IMR-90 (cell line): ENCODE measurements around the gene FOXN3. TPM values are rescaled to one million over a fixed set of nuclear protein-coding genes. Genes with fewer than 3 reads are reported as not detected.

Experiments
- ATAC-seq: fragments of 200-7000 bp; cut with Tn5 transposase; 2 replicates; pipeline ENCODE4 v1.9.1; 2020; ENCODE audit warnings: low read depth, mild to moderate bottlenecking, moderate library complexity
- BruUV-seq: library from RNA; stranded (reverse); fragments of 400-500 nt; replicated peaks from 2 replicates; lab custom pipeline; 2021; lab: Mats Ljungman, UMichigan
- CTCF ChIA-PET: fragments of 300-600 bp; formaldehyde crosslinking; extraction: SDS; loops from one replicate; lab custom pipeline; 2021; ENCODE audit warnings: antibody characterized with exemption; lab: Yijun Ruan, JAX
- POLR2A ChIA-PET: fragments of 300-600 bp; sonication (Branson Sonifier 250); formaldehyde crosslinking; loops from one replicate; lab custom pipeline; 2022; ENCODE audit warnings: antibody characterized with exemption; ENCODE audit not compliant: unreplicated experiment; lab: Charles Lee
- DNase-seq: peaks from one replicate; pipeline ENCODE4 v3.0.0; 2013
- H2AFZ ChIP-seq: replicated peaks from 2 replicates; pipeline ENCODE3; 2013; ENCODE audit warnings: low read length, mild to moderate bottlenecking; ENCODE audit not compliant: poor library complexity
- H2AK5ac ChIP-seq: 2 replicates; pipeline ENCODE4 v1.6.1; 2013; ENCODE audit warnings: low read depth, low read length, inconsistent platforms
- H2AK9ac ChIP-seq: replicated peaks from 2 replicates; pipeline ENCODE3; 2013; ENCODE audit warnings: mild to moderate bottlenecking, low read depth, low read length, moderate library complexity; ENCODE audit not compliant: poor library complexity
- H2BK120ac ChIP-seq: 2 replicates; pipeline ENCODE4 v1.6.1; 2013; ENCODE audit warnings: low read depth, low read length, inconsistent platforms
- H2BK15ac ChIP-seq: 3 replicates; pipeline ENCODE4 v1.6.1; 2013; ENCODE audit warnings: low read depth, low read length, inconsistent platforms
- H2BK20ac ChIP-seq: 2 replicates; pipeline ENCODE4 v1.6.1; 2013; ENCODE audit warnings: low read depth, mild to moderate bottlenecking, inconsistent platforms, low read length, moderate library complexity
- H2BK5ac ChIP-seq: 2 replicates; pipeline ENCODE4 v1.6.1; 2013; ENCODE audit warnings: mild to moderate bottlenecking, low read depth, low read length, inconsistent platforms; ENCODE audit not compliant: poor library complexity, severe bottlenecking
- H3K14ac ChIP-seq: replicated peaks from 2 replicates; pipeline ENCODE4 v1.6.1; 2013; ENCODE audit warnings: low read depth, low read length, inconsistent platforms
- H3K18ac ChIP-seq: 2 replicates; pipeline ENCODE4 v1.6.1; 2013; ENCODE audit warnings: low read depth, low read length, control low read depth
- H3K23ac ChIP-seq: 2 replicates; pipeline ENCODE4 v1.6.1; 2013; ENCODE audit warnings: low read depth, low read length, inconsistent platforms
- H3K27ac ChIP-seq: 2 replicates; pipeline ENCODE4 v1.5.1; 2013; ENCODE audit warnings: mild to moderate bottlenecking, control low read depth, low read length; ENCODE audit not compliant: insufficient read depth
- H3K27me3 ChIP-seq: 2 replicates; pipeline ENCODE4 v1.6.1; 2013; ENCODE audit warnings: low read length; ENCODE audit not compliant: control insufficient read depth, insufficient read depth
- H3K36me3 ChIP-seq: 2 replicates; pipeline ENCODE4 v1.6.1; 2013; ENCODE audit warnings: low read length, mixed read lengths; ENCODE audit not compliant: control insufficient read depth, insufficient read depth
- H3K4ac ChIP-seq: 2 replicates; pipeline ENCODE4 v1.6.1; 2013; ENCODE audit warnings: low read depth, low read length, inconsistent platforms
- H3K4me1 ChIP-seq: 2 replicates; pipeline ENCODE4 v1.6.1; 2013; ENCODE audit warnings: low read length, mixed read lengths; ENCODE audit not compliant: control insufficient read depth, insufficient read depth
- H3K4me2 ChIP-seq: 2 replicates; pipeline ENCODE4 v1.6.1; 2013; ENCODE audit warnings: low read depth, mild to moderate bottlenecking, control low read depth, low read length, moderate library complexity
- H3K4me3 ChIP-seq: 2 replicates; pipeline ENCODE4 v1.5.1; 2013; ENCODE audit warnings: low read depth, mild to moderate bottlenecking, control low read depth, low read length, moderate library complexity; ENCODE audit not compliant: insufficient read depth
- H3K56ac ChIP-seq: 2 replicates; pipeline ENCODE4 v1.6.1; 2013; ENCODE audit warnings: low read length, inconsistent platforms; ENCODE audit not compliant: insufficient read depth; ENCODE audit errors: extremely low read depth
- H3K79me1 ChIP-seq, 2 experiments: 2 replicates each; pipeline ENCODE4 v1.6.1; 2013; ENCODE audit warnings: low read length in 2 of 2, inconsistent platforms in 1 of 2, low read depth in 1 of 2
- H3K9ac ChIP-seq: 2 replicates; pipeline ENCODE4 v1.6.1; 2013; ENCODE audit warnings: low read depth, low read length, control low read depth
- H3K9me1 ChIP-seq: 2 replicates; pipeline ENCODE4 v1.6.1; 2013; ENCODE audit warnings: low read length, inconsistent platforms; ENCODE audit not compliant: insufficient read depth
- H3K9me3 ChIP-seq: 2 replicates; pipeline ENCODE4 v1.6.1; 2013; ENCODE audit warnings: low read length; ENCODE audit not compliant: control insufficient read depth, insufficient read depth
- H4K20me1 ChIP-seq: 2 replicates; pipeline ENCODE4 v1.6.1; 2013; ENCODE audit warnings: low read length, inconsistent platforms; ENCODE audit not compliant: insufficient read depth
- H4K5ac ChIP-seq: 2 replicates; pipeline ENCODE4 v1.6.1; 2013; ENCODE audit warnings: mild to moderate bottlenecking, low read depth, low read length, control low read depth
- H4K8ac ChIP-seq, 2 experiments: 2 replicates each; pipeline ENCODE4 v1.6.1; 2013; ENCODE audit warnings: low read depth in 2 of 2, low read length in 2 of 2, control low read depth in 1 of 2, inconsistent platforms in 1 of 2
- H4K91ac ChIP-seq: 2 replicates; pipeline ENCODE4 v1.6.1; 2013; ENCODE audit warnings: low read depth, low read length, inconsistent platforms; ENCODE audit not compliant: insufficient read depth
- BHLHE40 ChIP-seq: fragments of 150-350 bp; IDR thresholded peaks from 2 replicates; pipeline ENCODE4 v1.6.1; 2016; ENCODE audit warnings: mild to moderate bottlenecking, low read depth, low read length
- CEBPB ChIP-seq: IDR thresholded peaks from 2 replicates; pipeline ENCODE4 v1.6.1; 2012; ENCODE audit warnings: low read depth, low read length, improper control_type of control experiment
- CHD1 ChIP-seq: IDR thresholded peaks from 2 replicates; pipeline ENCODE4 v1.6.1; 2012; ENCODE audit warnings: low read depth, low read length, improper control_type of control experiment
- FOS ChIP-seq: fragments of 150-350 bp; IDR thresholded peaks from 2 replicates; pipeline ENCODE4 v1.6.1; 2016; ENCODE audit warnings: low read depth, low read length
- MAFK ChIP-seq: IDR thresholded peaks from 2 replicates; pipeline ENCODE4 v1.6.1; 2012; ENCODE audit warnings: low read depth, low read length, improper control_type of control experiment
- MAZ ChIP-seq: IDR thresholded peaks from 2 replicates; pipeline ENCODE4 v1.6.1; 2012; ENCODE audit warnings: low read depth, mild to moderate bottlenecking, low read length, improper control_type of control experiment, moderate library complexity, borderline replicate concordance
- MXI1 ChIP-seq: IDR thresholded peaks from 2 replicates; pipeline ENCODE4 v1.6.1; 2012; ENCODE audit warnings: low read depth, mild to moderate bottlenecking, low read length, moderate library complexity, borderline replicate concordance
- NFE2L2 ChIP-seq: fragments of 150-350 bp; IDR thresholded peaks from 2 replicates; pipeline ENCODE4 v1.6.1; 2016; ENCODE audit warnings: low read depth, mild to moderate bottlenecking, low read length
- POLR2A ChIP-seq: IDR thresholded peaks from 2 replicates; pipeline ENCODE4 v1.6.1; 2012; ENCODE audit warnings: mild to moderate bottlenecking, low read depth, low read length
- RAD21 ChIP-seq: IDR thresholded peaks from 2 replicates; pipeline ENCODE4 v1.6.1; 2012; ENCODE audit warnings: low read length, improper control_type of control experiment
- RCOR1 ChIP-seq: IDR thresholded peaks from 2 replicates; pipeline ENCODE4 v1.6.1; 2012; ENCODE audit warnings: mild to moderate bottlenecking, low read length, improper control_type of control experiment; ENCODE audit not compliant: insufficient replicate concordance
- RFX5 ChIP-seq: IDR thresholded peaks from 2 replicates; pipeline ENCODE4 v1.8.0; 2012; ENCODE audit warnings: low read depth, mild to moderate bottlenecking, low read length, moderate library complexity
- USF2 ChIP-seq: fragments of 150-350 bp; IDR thresholded peaks from 2 replicates; pipeline ENCODE4 v1.6.1; 2017; ENCODE audit warnings: mild to moderate bottlenecking, antibody characterized with exemption, low read length, low read depth
- WGBS, 2 experiments: methylation state at CpG; one replicate each; pipeline versions ENCODE4 v1.1.5 to v1.1.7; 2013; ENCODE audit warnings: missing lambda C conversion rate in 2 of 2; ENCODE audit not compliant: insufficient read length in 1 of 2; ENCODE audit errors: extremely low coverage in 2 of 2; 5-methylcytosine and 5-hydroxymethylcytosine counted together
- dilution Hi-C: fragments of 300-500 bp; cut with HindIII; formaldehyde crosslinking; loops from one replicate; pipeline ENCODE4 v1.14.3; 2018; ENCODE audit warnings: low sequenced_read_pairs; ENCODE audit not compliant: unreplicated experiment
- in situ Hi-C: fragments of 300-500 bp; cut with MboI; formaldehyde crosslinking; loops from 3 replicates; pipeline ENCODE4 v1.14.3; 2019; ENCODE audit warnings: low sequenced_read_pairs, inconsistent platforms, mixed read lengths
- intact Hi-C: fragments of 100-400 bp; cut with micrococcal nuclease; formaldehyde crosslinking; loops from 2 replicates; pipeline ENCODE4 v1.10.0; 2022
- polyA plus RNA-seq, 3 experiments: library from polyadenylated mRNA; depleted of rRNA; stranded (reverse); fragments of >200 nt; gene quantifications; 2 replicates each; pipeline ENCODE4 v1.2.3, GENCODE V29; 2012; ENCODE audit warnings: low replicate concordance in 1 of 3
- total RNA-seq: library from RNA; depleted of rRNA; stranded (reverse); fragments of >200 nt; gene quantifications from 2 replicates; pipeline ENCODE4 v1.2.3, GENCODE V29; 2012
- TF ChIP-seq, protein P1 (sequence below): conservative IDR thresholded peaks from 2 replicates; pipeline ENCODE4 v1.5.1; 2012; ENCODE audit warnings: mild to moderate bottlenecking, low read depth, low read length, improper control_type of control experiment
- TF ChIP-seq, protein P2 (sequence below): fragments of 150-350 bp; IDR thresholded peaks from 2 replicates; pipeline ENCODE4 v1.6.1; 2016; ENCODE audit warnings: low read depth, mild to moderate bottlenecking, low read length, moderate library complexity, borderline replicate concordance

Gene FOXN3
- total and polyA plus RNA-seq, 2 of the 4 experiments (the other 2 are of a cell fraction): 22.6 to 33.7 TPM

GRCh38 chr14:89282191-89282590, 134.8 kb downstream of the FOXN3 start (continued):
- TF ChIP-seq RAD21: no peak
- no peak for TF ChIP-seq NFE2L2
- no peak for TF ChIP-seq RCOR1

- in situ Hi-C loops: no loop called here
- Histone ChIP-seq H2AK9ac (no peak overlapping the region), H2BK15ac (no peak overlapping the region), H3K9me1 (peaks cover 15% of the 10 kb centered on the region), H2AFZ (no peak overlapping the region), H2AK5ac (no peak overlapping the region), H3K79me1 (peaks cover 39 to 68% of the 10 kb centered on the region in 2 experiments), H3K23ac (no peak overlapping the region), H3K27me3 (no peaks in the 10 kb centered on the region), H3K9me3 (no peaks in the 10 kb centered on the region), H3K18ac (no peak overlapping the region), H4K8ac (no peak overlapping the region), H2BK20ac (no peak overlapping the region), H3K4me3 (no peak overlapping the region), H4K5ac (no peak overlapping the region), H4K20me1 (peaks cover 20% of the 10 kb centered on the region), H3K14ac (no peak overlapping the region), H3K4me2 (no peak overlapping the region), H2BK120ac (no peak overlapping the region), H3K56ac (no peak overlapping the region), H3K27ac (no peak overlapping the region), H3K4me1 (peaks cover 3% of the 10 kb centered on the region; the same call in 1 of the 2 replicates), H3K4ac (no peak overlapping the region), H2BK5ac (no peak overlapping the region), H3K36me3 (peaks cover 10% of the 10 kb centered on the region), H3K9ac (no peak overlapping the region), H4K91ac (no peak overlapping the region)
- CTCF ChIA-PET: no interaction called here
- intact Hi-C loops: no loop called here
- no TSS peak for BruUV-seq
- WGBS, 2 experiments: no CpG with 5 or more reads among the region's 10 CpGs
- DNase-seq: no peak
- POLR2A ChIA-PET: no interaction called here
- dilution Hi-C loops: no loop called here
- ATAC-seq: no peak
- TF ChIP-seq FOS (no peak), NFE2L2 (no peak), CHD1 (no peak), POLR2A (no peak), MAFK (no peak), RAD21 (no peak), RCOR1 (no peak), BHLHE40 (no peak), MAZ (no peak), MXI1 (no peak), RFX5 (no peak), CEBPB (no peak), USF2 (no peak)
- TF ChIP-seq, protein P1, sequence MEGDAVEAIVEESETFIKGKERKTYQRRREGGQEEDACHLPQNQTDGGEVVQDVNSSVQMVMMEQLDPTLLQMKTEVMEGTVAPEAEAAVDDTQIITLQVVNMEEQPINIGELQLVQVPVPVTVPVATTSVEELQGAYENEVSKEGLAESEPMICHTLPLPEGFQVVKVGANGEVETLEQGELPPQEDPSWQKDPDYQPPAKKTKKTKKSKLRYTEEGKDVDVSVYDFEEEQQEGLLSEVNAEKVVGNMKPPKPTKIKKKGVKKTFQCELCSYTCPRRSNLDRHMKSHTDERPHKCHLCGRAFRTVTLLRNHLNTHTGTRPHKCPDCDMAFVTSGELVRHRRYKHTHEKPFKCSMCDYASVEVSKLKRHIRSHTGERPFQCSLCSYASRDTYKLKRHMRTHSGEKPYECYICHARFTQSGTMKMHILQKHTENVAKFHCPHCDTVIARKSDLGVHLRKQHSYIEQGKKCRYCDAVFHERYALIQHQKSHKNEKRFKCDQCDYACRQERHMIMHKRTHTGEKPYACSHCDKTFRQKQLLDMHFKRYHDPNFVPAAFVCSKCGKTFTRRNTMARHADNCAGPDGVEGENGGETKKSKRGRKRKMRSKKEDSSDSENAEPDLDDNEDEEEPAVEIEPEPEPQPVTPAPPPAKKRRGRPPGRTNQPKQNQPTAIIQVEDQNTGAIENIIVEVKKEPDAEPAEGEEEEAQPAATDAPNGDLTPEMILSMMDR: no peak
- TF ChIP-seq, protein P2, sequence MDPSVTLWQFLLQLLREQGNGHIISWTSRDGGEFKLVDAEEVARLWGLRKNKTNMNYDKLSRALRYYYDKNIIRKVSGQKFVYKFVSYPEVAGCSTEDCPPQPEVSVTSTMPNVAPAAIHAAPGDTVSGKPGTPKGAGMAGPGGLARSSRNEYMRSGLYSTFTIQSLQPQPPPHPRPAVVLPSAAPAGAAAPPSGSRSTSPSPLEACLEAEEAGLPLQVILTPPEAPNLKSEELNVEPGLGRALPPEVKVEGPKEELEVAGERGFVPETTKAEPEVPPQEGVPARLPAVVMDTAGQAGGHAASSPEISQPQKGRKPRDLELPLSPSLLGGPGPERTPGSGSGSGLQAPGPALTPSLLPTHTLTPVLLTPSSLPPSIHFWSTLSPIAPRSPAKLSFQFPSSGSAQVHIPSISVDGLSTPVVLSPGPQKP: no peak
These were observed 136.4 kb downstream of the FOXN3 start for GRCh38 chr14:89280600-89280999.
